Ovary (tissue), 3 donors: ENCODE results near the gene IKZF4.

Experiments used
- CTCF ChIP-seq, 3 donors: fragments of 450-650 bp in 2 of 3; fragments of 200-600 bp in 1 of 3; IDR thresholded peaks; one replicate each; pipeline versions ENCODE4 v1.5.1 to v1.8.0; 2016 to 2022; ENCODE audit warnings: antibody characterized with exemption in 3 of 3, mild to moderate bottlenecking in 1 of 3
- POLR2A ChIP-seq: fragments of 450-650 bp; IDR thresholded peaks from one replicate; pipeline ENCODE4 v1.6.1; 2017; ENCODE audit warnings: antibody characterized with exemption, mild to moderate bottlenecking, moderate library complexity
- donor health status: DM: no; HTN: no; CAD: no.

DNA sequence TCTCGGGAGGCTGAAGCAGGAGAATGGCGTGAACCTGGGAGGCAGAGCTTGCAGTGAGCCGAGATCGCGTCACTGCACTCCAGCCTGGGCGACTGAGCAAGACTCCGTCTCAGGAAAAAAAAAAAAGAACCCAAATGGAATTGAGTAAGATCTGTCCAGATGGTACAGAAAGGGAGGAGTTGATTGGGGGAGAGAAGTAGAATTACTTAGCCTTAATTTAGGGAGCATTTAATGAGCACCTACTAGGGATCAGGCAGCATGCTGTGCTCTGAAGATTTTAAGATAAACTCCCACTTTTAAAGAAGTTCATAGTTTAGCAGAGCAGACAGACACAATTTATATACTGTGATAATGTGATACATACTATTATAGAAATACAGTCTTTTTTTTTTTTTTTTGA lies 42.5 kb upstream of the IKZF4 start:
- TF ChIP-seq CTCF (IDR thresholded peaks at IDR 0.05) = no peak
- no peak for TF ChIP-seq POLR2A
